Body of pancreas (tissue), 4 donors: Measurements from ENCODE around the gene DYSF.

Experiments used
- CTCF ChIP-seq, 7 experiments: fragments of 450-650 bp in 4 of 7; fragments of 200-600 bp in 3 of 7; sonication (generic) in 3 of 7; IDR thresholded peaks; one replicate each; pipeline ENCODE4 v1.5.1; 2016 to 2019; ENCODE audit warnings: antibody characterized with exemption in 7 of 7
- POLR2A ChIP-seq, 3 donors: fragments of 450-650 bp; IDR thresholded peaks; one replicate each; pipeline ENCODE4 v1.6.1; 2016; ENCODE audit warnings: antibody characterized with exemption in 3 of 3, mild to moderate bottlenecking in 2 of 3

DNA sequence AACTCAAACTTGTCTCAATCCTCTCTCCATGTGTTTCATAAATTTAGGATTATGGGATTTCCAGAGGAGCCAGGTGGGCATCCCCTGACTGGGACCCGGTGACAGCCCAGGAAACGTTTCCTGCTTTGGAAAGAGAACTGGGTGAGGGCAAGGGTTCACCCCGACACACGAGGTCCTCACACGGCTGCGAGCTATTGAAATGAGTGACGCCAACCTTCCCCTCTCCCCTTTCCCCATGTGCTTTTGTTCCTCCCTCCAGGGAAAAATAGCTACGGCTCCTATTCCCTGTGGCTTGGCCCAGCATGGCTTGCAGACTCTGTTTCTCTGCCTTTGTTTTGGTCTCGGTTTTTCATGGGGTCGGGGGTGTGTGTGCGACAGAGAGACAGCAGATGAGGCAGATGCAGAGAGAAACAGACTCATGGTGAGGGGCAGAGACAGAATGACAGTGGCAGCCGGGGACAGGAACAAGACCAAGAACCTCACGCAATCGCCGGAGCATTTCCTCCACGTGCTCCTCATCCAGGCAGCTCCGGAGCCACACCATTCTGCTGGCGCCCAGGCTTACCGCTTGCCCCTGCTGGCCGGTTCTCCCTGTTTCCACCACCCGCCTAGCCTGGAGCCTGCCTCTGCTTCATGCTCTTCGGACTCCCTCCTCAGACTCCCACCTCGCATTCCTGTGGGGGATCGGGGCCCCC, 238.5 kb downstream of the DYSF start:
- TF ChIP-seq CTCF (IDR thresholded peaks at IDR 0.05) (no peak), POLR2A (IDR thresholded peaks at IDR 0.05) (no peak)
